Adrenal gland (tissue), 12 donors: ENCODE measurements around the gene HOTAIR. TPM values are rescaled to one million over a fixed set of nuclear protein-coding genes. Genes with fewer than 3 reads are reported as not detected.

Experiments
- DNase-seq, 7 donors: peaks; one replicate each; pipeline ENCODE4 v3.0.0-alpha.2; 2019 to 2020
- H3K27ac ChIP-seq, 5 donors: fragments of 200-600 bp; sonication (generic) in 4 of 5; 1 replicate in 3 of 5; 2 replicates in 2 of 5; pipeline versions ENCODE4 v1.5.1 to v1.8.0; 2016 to 2020; ENCODE audit warnings: mild to moderate bottlenecking in 1 of 5
- H3K27me3 ChIP-seq: fragments of 200-600 bp; 2 replicates; pipeline ENCODE4 v1.8.0; 2021
- H3K36me3 ChIP-seq, 2 donors: fragments of 200-600 bp; replicated peaks in 1 of 2; 1 replicate in 1 of 2; 2 replicates in 1 of 2; pipeline versions ENCODE4 v1.5.1 to v1.8.0; 2018 to 2022
- H3K4me1 ChIP-seq, 2 donors: fragments of 200-600 bp; replicated peaks in 1 of 2; 1 replicate in 1 of 2; 2 replicates in 1 of 2; pipeline versions ENCODE4 v1.5.1 to v1.8.0; 2018 to 2021
- H3K4me3 ChIP-seq, 4 donors: fragments of 200-600 bp; sonication (generic) in 3 of 4; one replicate each; pipeline ENCODE4 v1.5.1; 2016 to 2018
- H3K9me3 ChIP-seq, 3 donors: fragments of 200-600 bp; sonication (generic) in 1 of 3; replicated peaks in 1 of 3; 1 replicate in 2 of 3; 2 replicates in 1 of 3; pipeline versions ENCODE4 v1.5.1 to v1.8.0; 2016 to 2021
- CTCF ChIP-seq, 6 experiments: fragments of 450-650 bp in 4 of 6; fragments of 200-600 bp in 2 of 6; sonication (generic) in 1 of 6; IDR thresholded peaks; 1 replicate in 5 of 6; 2 replicates in 1 of 6; pipeline versions ENCODE4 v1.5.1 to v1.8.0; 2016 to 2021; ENCODE audit warnings: antibody characterized with exemption in 6 of 6, mild to moderate bottlenecking in 2 of 6, moderate library complexity in 1 of 6
- POLR2A ChIP-seq, 2 donors: fragments of 450-650 bp; IDR thresholded peaks; one replicate each; pipeline ENCODE4 v1.6.1; 2017; ENCODE audit warnings: antibody characterized with exemption in 2 of 2, mild to moderate bottlenecking in 2 of 2, moderate library complexity in 1 of 2
- WGBS, 4 donors: extraction: QIAGEN DNeasy Blood & Tissue Kit in 2 of 4; methylation state at CpG; one replicate each; pipeline versions ENCODE4 v1.1.5 to v1.1.7; 2013 to 2017; 5-methylcytosine and 5-hydroxymethylcytosine counted together
- intact Hi-C, 2 donors: fragments of 100-400 bp; cut with DNase I; formaldehyde crosslinking; loops; one replicate each; pipeline versions ENCODE4 v1.14.1 to v1.15.0; 2022 to 2023
- polyA plus RNA-seq, 3 donors: library from polyadenylated mRNA; stranded (reverse); fragments of 200-250 nt in 2 of 3; fragments of 350-450 nt in 1 of 3; fragmentation: Illumina TruSeq in 1 of 3; extraction: RNeasy Lipid Tissue Mini Kit (QIAGEN cat#74804) in 1 of 3; gene quantifications; one replicate each; pipeline ENCODE4 v1.2.3, GENCODE V29; 2013 to 2014
- total RNA-seq, 9 donors: library from RNA; depleted of rRNA in 4 of 9; stranded (reverse); fragments of >200 nt in 4 of 9; fragments of 120-200 nt in 1 of 9; fragmentation: NEBNext Ultra II Directional in 1 of 9; extraction: Animal tissue kit (Norgen Biotek cat#: 25700) in 1 of 9; gene quantifications; one replicate each; pipeline versions ENCODE4 v1.1.0 to v1.2.4, GENCODE V29; 2013 to 2023
- donor health status: healthy with polysubstance abuse.
- donor health status: Bipolar disorder and iron deficiency.
- donor health status: DM: yes; HTN: yes; CAD: no.
- donor health status: DM: no; HTN: no; CAD: no.
- donor health status: DM: no; HTN: no; CAD: no.
- donor health status: DM: yes; HTN: yes; CAD: no.

The HOTAIR gene
- total and polyA plus RNA-seq, 12 donors = not detected

GRCh38 chr12:53991077-53991460 is 16.3 kb upstream of the HOTAIR start:
- Histone ChIP-seq H3K9me3 (no peaks in the 10 kb centered on the region), H3K4me3 (no peak overlapping the region), H3K4me1 (peaks cover 0 to 9% of the 10 kb centered on the region in 2 donors), H3K36me3 (no peaks in the 10 kb centered on the region), H3K27me3 (peaks cover 91% of the 10 kb centered on the region), H3K27ac (no peak overlapping the region)
- intact Hi-C loops = no loop called here
- DNase-seq = no peak
- TF ChIP-seq CTCF (IDR thresholded peaks at IDR 0.05) = no peak
- 6 to 24% (median 9%) methylated on average over 5 to 8 of the region's 8 CpGs for WGBS, 4 donors

- peaks cover 0 to 15% of the 10 kb centered on the region in 2 donors for H3K4me1 ChIP-seq
- H3K27me3 ChIP-seq = peaks cover 93% of the 10 kb centered on the region
- DNase-seq = no peak
- intact Hi-C loops = no loop called here
- H3K9me3 ChIP-seq = no peaks in the 10 kb centered on the region
- no peak overlapping the region for H3K27ac ChIP-seq
- no peaks in the 10 kb centered on the region for H3K36me3 ChIP-seq
- TF ChIP-seq POLR2A (IDR thresholded peaks at IDR 0.05) = no peak
- TF ChIP-seq CTCF (IDR thresholded peaks at IDR 0.05) = no peak
- no peak overlapping the region for H3K4me3 ChIP-seq
- WGBS, 4 donors = 10 to 22% (median 12%) methylated on average over 21 to 27 of the region's 27 CpGs
These were observed 15.7 kb upstream of the HOTAIR start for GRCh38 chr12:53990311-53991076.

GRCh38 chr12:53989227-53990113 is 14.7 kb upstream of the HOTAIR start:
- Histone ChIP-seq H3K36me3 (no peaks in the 10 kb centered on the region), H3K4me1 (peaks cover 4 to 16% of the 10 kb centered on the region in 2 donors), H3K27ac (no peak overlapping the region), H3K4me3 (no peak overlapping the region), H3K9me3 (no peaks in the 10 kb centered on the region), H3K27me3 (peaks cover 89% of the 10 kb centered on the region)
- TF ChIP-seq POLR2A (IDR thresholded peaks at IDR 0.05) (no peak), CTCF (IDR thresholded peaks at IDR 0.05) (peak in 3 of 6 experiments; percentile 22 to 31 (median 23))
- DNase-seq = peak in 2 of 7 donors; percentile 37 to 41
- intact Hi-C loops = no loop called here
- 11 to 13% (median 12%) methylated on average over 28 of the region's 28 CpGs for WGBS, 4 donors

DNA sequence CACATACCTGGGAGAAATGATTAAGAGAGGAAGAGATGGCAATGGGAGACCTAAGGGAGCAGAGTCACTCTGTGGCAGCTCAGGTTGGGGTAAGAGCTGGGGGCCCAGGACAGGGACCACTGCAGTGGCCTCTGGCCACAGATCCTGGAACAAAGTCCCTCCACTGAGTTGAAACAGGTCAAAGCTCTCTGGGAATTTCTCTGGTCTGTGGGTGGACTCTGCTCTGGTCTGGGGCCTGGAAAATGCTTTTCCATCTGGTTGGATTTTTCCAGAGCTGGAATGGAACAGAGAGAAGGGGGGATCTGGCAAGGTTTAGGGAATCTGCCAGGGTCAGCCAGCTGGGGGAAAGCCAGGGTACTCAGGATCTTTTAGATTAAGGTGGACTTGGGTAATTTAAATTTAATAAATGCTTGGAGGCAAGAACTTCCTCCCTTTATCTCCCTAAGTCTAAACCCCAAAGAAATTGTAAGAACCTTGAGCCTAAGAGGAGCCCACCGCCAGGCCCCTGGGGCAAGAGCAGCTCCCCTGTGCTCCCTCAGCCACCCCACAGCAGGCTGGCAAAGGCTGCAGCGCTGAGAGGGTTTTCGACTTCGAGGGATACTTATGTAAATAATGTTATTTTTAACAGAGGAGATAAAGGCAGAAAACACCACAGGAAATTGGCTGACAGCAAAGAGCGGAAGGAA is 13.9 kb upstream of the HOTAIR start:
- TF ChIP-seq POLR2A (IDR thresholded peaks at IDR 0.05) (no peak), CTCF (IDR thresholded peaks at IDR 0.05) (no peak)
- Histone ChIP-seq H3K27ac (no peak overlapping the region), H3K4me3 (no peak overlapping the region), H3K36me3 (no peaks in the 10 kb centered on the region), H3K27me3 (peaks cover 87% of the 10 kb centered on the region), H3K4me1 (peaks cover 4 to 13% of the 10 kb centered on the region in 2 donors), H3K9me3 (no peaks in the 10 kb centered on the region)
- DNase-seq = no peak
- 25 to 34% (median 26%) methylated on average over 5 of the region's 5 CpGs for WGBS, 4 donors
- intact Hi-C loops = no loop called here
